DND-41 (cell line): ENCODE data around the gene SYNGR1.

Experiments
- EZH2 ChIP-seq: IDR thresholded peaks from 3 replicates; pipeline ENCODE4 v1.6.1; 2012; ENCODE audit warnings: borderline replicate concordance, low read depth, mild to moderate bottlenecking, moderate library complexity, low read length, inconsistent platforms; ENCODE audit not compliant: severe bottlenecking
- TF ChIP-seq, protein P1 (sequence below): IDR thresholded peaks from 2 replicates; pipeline ENCODE4 v1.5.1; 2012; ENCODE audit warnings: borderline replicate concordance, low read length, moderate library complexity, mild to moderate bottlenecking; ENCODE audit not compliant: poor library complexity, severe bottlenecking; ENCODE audit errors: extremely low read depth

DNA sequence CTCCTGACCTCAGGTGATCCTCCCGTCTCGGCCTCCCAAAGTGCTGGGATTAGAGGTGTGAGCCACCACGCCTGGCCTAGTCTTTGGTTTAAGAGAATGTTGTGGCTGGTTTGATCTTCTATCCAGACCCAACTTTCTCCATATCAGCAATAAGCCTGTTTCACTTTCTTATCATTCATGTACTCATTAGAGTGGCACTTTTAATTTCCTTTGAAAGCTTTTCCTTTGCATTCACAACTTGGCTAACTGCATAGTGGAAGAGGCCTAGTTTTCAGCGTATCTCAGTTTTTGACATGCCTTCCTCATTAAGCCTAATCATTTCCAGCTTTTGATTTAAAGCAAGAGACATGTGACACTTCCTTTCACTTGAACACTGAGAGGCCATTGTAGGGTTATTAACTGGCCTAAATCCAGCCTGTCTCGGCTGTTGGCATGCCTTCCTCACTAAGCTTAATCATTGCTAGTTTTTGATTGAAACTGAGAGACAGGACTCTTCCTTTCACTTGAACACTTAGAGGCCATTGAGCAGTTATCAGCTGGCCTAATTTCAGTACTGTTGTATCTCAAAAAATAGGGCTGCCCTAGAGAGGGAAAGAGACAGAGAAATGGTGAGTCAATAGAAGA, 17.2 kb upstream of the SYNGR1 start:
- TF ChIP-seq, protein P1, sequence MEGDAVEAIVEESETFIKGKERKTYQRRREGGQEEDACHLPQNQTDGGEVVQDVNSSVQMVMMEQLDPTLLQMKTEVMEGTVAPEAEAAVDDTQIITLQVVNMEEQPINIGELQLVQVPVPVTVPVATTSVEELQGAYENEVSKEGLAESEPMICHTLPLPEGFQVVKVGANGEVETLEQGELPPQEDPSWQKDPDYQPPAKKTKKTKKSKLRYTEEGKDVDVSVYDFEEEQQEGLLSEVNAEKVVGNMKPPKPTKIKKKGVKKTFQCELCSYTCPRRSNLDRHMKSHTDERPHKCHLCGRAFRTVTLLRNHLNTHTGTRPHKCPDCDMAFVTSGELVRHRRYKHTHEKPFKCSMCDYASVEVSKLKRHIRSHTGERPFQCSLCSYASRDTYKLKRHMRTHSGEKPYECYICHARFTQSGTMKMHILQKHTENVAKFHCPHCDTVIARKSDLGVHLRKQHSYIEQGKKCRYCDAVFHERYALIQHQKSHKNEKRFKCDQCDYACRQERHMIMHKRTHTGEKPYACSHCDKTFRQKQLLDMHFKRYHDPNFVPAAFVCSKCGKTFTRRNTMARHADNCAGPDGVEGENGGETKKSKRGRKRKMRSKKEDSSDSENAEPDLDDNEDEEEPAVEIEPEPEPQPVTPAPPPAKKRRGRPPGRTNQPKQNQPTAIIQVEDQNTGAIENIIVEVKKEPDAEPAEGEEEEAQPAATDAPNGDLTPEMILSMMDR = no peak
- no peak for TF ChIP-seq EZH2
